Psoas muscle (tissue), 8 donors: ENCODE results near the gene SIPA1L2. TPM values are rescaled to one million over a fixed set of nuclear protein-coding genes. Genes with fewer than 3 reads are reported as not detected.

Experiments
- ATAC-seq, 4 donors: fragments of 200-7000 bp; cut with Tn5 transposase; one replicate each; pipeline ENCODE4 v1.9.1; 2020; ENCODE audit warnings: moderate library complexity in 3 of 4, mild to moderate bottlenecking in 2 of 4
- DNase-seq, 2 donors: peaks; one replicate each; pipeline ENCODE4 v3.0.0-alpha.2; 2020
- H3K27ac ChIP-seq: fragments of 200-600 bp; one replicate; pipeline ENCODE4 v1.8.0; 2022
- H3K27me3 ChIP-seq, 3 donors: fragments of 200-600 bp in 1 of 3; one replicate each; pipeline versions ENCODE4 v1.6.1 to v1.8.0; 2013 to 2022; ENCODE audit warnings: low read length in 2 of 3, mild to moderate bottlenecking in 2 of 3, moderate library complexity in 1 of 3; ENCODE audit not compliant: insufficient read depth in 3 of 3
- H3K36me3 ChIP-seq, 2 donors: fragments of 200-600 bp in 1 of 2; one replicate each; pipeline versions ENCODE4 v1.6.1 to v1.8.0; 2013 to 2022; ENCODE audit warnings: low read depth in 1 of 2, mild to moderate bottlenecking in 1 of 2, moderate library complexity in 1 of 2; ENCODE audit not compliant: insufficient read depth in 1 of 2
- H3K4me1 ChIP-seq: fragments of 200-600 bp; one replicate; pipeline ENCODE4 v1.8.0; 2022
- H3K4me3 ChIP-seq: fragments of 200-600 bp; one replicate; pipeline ENCODE4 v1.8.0; 2022; ENCODE audit warnings: mild to moderate bottlenecking
- H3K9me3 ChIP-seq: fragments of 200-600 bp; one replicate; pipeline ENCODE4 v1.8.0; 2022
- CTCF ChIP-seq: fragments of 200-600 bp; IDR thresholded peaks from one replicate; pipeline ENCODE4 v1.8.0; 2022; ENCODE audit warnings: antibody characterized with exemption
- WGBS, 3 donors: extraction: QIAGEN DNeasy Blood & Tissue Kit; methylation state at CpG; one replicate each; pipeline versions ENCODE4 v1.1.6 to v1.1.7; 2013; 5-methylcytosine and 5-hydroxymethylcytosine counted together
- intact Hi-C, 2 donors: fragments of 100-400 bp; cut with DNase I; formaldehyde crosslinking; loops; one replicate each; pipeline versions ENCODE4 v1.11.0 to v1.14.2; 2022
- polyA plus RNA-seq, 3 donors: library from polyadenylated mRNA; stranded (reverse); fragments of 200-250 nt; gene quantifications; one replicate each; pipeline ENCODE4 v1.2.3, GENCODE V29; 2013
- total RNA-seq, 4 donors: library from RNA; stranded (reverse); fragmentation: NEBNext Ultra II Directional in 2 of 4; extraction: Animal tissue kit (Norgen Biotek cat#: 25700) in 2 of 4; gene quantifications; one replicate each; pipeline versions ENCODE4 v1.2.1 to v1.2.4, GENCODE V29; 2021 to 2023
- donor health status: healthy with polysubstance abuse.
- donor health status: DM: no; HTN: no; CAD: no; lungs with moderate emphysema.
- donor health status: Bipolar disorder and iron deficiency.
- donor health status: healthy.
- donor health status: DM: yes; HTN: yes; CAD: no.
- donor health status: DM: no; HTN: no; CAD: no.
- donor health status: DM: no; HTN: no; CAD: no.
- donor health status: DM: yes; HTN: yes; CAD: no.

SIPA1L2 gene
- total and polyA plus RNA-seq, 7 donors, result 4.3 to 54.4 (median 9.4) TPM

GRCh38 chr1:232650418-232650817 lies 20.5 kb upstream of the SIPA1L2 start:
- no peaks in the 10 kb centered on the region for H3K9me3 ChIP-seq
- H3K4me1 ChIP-seq, result peaks cover 6% of the 10 kb centered on the region
- H3K27me3 ChIP-seq, result no peaks in the 10 kb centered on the region
- no peak for TF ChIP-seq CTCF
- DNase-seq (no peak), ATAC-seq (no peak)
- H3K4me3 ChIP-seq, result no peak overlapping the region
- no peak overlapping the region for H3K27ac ChIP-seq
- H3K36me3 ChIP-seq, result no peaks in the 10 kb centered on the region
- 39 to 62% (median 51%) methylated on average over 2 of the region's 2 CpGs for WGBS, 3 donors
- intact Hi-C loops, result no loop called here

- H3K27ac ChIP-seq, result no peak overlapping the region
- TF ChIP-seq CTCF, result no peak
- DNase-seq (no peak), ATAC-seq (no peak)
- no peaks in the 10 kb centered on the region for H3K36me3 ChIP-seq
- no peak overlapping the region for H3K4me3 ChIP-seq
- intact Hi-C loops, result no loop called here
- H3K4me1 ChIP-seq, result no peaks in the 10 kb centered on the region
- 65 to 74% (median 69%) methylated on average over 3 of the region's 3 CpGs for WGBS, 3 donors
- H3K27me3 ChIP-seq, result no peaks in the 10 kb centered on the region
- H3K9me3 ChIP-seq, result no peaks in the 10 kb centered on the region
Observed at GRCh38 chr1:232648316-232648715, 18.4 kb upstream of the SIPA1L2 start.

GRCh38 chr1:232644209-232644608 lies 14.3 kb upstream of the SIPA1L2 start:
- Histone ChIP-seq H3K27me3 (no peaks in the 10 kb centered on the region), H3K4me3 (no peak overlapping the region), H3K9me3 (no peaks in the 10 kb centered on the region), H3K4me1 (no peaks in the 10 kb centered on the region), H3K27ac (no peak overlapping the region), H3K36me3 (no peaks in the 10 kb centered on the region)
- ATAC-seq (no peak), DNase-seq (no peak)
- no peak for TF ChIP-seq CTCF
- WGBS, 3 donors, result 93 to 100% (median 94%) methylated on average over 1 of the region's 1 CpG
- intact Hi-C loops, result no loop called here

- no peaks in the 10 kb centered on the region for H3K9me3 ChIP-seq
- TF ChIP-seq CTCF, result no peak
- no peak overlapping the region for H3K4me3 ChIP-seq
- no peak overlapping the region for H3K27ac ChIP-seq
- no peaks in the 10 kb centered on the region for H3K36me3 ChIP-seq
- H3K27me3 ChIP-seq, result no peaks in the 10 kb centered on the region
- intact Hi-C loops, result no loop called here
- no peaks in the 10 kb centered on the region for H3K4me1 ChIP-seq
- ATAC-seq (no peak), DNase-seq (no peak)
Observed at GRCh38 chr1:232643251-232643650, 13.3 kb upstream of the SIPA1L2 start.

GRCh38 chr1:232641507-232641906 lies 11.6 kb upstream of the SIPA1L2 start:
- intact Hi-C loops, result no loop called here
- H3K4me3 ChIP-seq, result no peak overlapping the region
- WGBS, 3 donors, result 78 to 91% (median 89%) methylated on average over 6 of the region's 6 CpGs

More at GRCh38 chr1:232641507-232641906, 11.6 kb upstream of the SIPA1L2 start:
- Histone ChIP-seq H3K4me1 (no peaks in the 10 kb centered on the region), H3K27ac (no peak overlapping the region), H3K9me3 (no peaks in the 10 kb centered on the region), H3K27me3 (no peaks in the 10 kb centered on the region), H3K36me3 (no peaks in the 10 kb centered on the region)
- DNase-seq (no peak), ATAC-seq (no peak)
- TF ChIP-seq CTCF, result no peak
